Type B pancreatic cell (in vitro differentiated cells): ENCODE results near the gene KCNN2. TPM values are rescaled to one million over a fixed set of nuclear protein-coding genes. Genes with fewer than 3 reads are reported as not detected.

ENCODE experiments used
- DNase-seq: peaks from one replicate; pipeline ENCODE4 v3.0.0; 2021; ENCODE audit warnings: mixed read lengths; ENCODE audit not compliant: unreplicated experiment; ENCODE audit errors: extremely low spot score
- H3K27ac Mint-ChIP-seq: 2 replicates; pipeline ENCODE4 v1.8.0; 2021; ENCODE audit warnings: mild to moderate bottlenecking, mixed read lengths
- H3K27me3 Mint-ChIP-seq: 2 replicates; pipeline ENCODE4 v1.8.0; 2021; ENCODE audit warnings: mixed read lengths
- H3K36me3 Mint-ChIP-seq: 2 replicates; pipeline ENCODE4 v1.8.0; 2021; ENCODE audit warnings: mixed read lengths
- H3K4me1 Mint-ChIP-seq: one replicate; pipeline ENCODE4 v1.8.0; 2021; ENCODE audit warnings: mixed read lengths; ENCODE audit not compliant: unreplicated experiment
- H3K4me3 Mint-ChIP-seq: 2 replicates; pipeline ENCODE4 v1.8.0; 2021; ENCODE audit warnings: mild to moderate bottlenecking, mixed read lengths
- H3K9me3 Mint-ChIP-seq: 2 replicates; pipeline ENCODE4 v1.8.0; 2021; ENCODE audit warnings: mixed read lengths
- total RNA-seq: library from RNA; stranded (reverse); gene quantifications from 2 replicates; pipeline ENCODE4 v1.2.1, GENCODE V29; 2021; ENCODE audit warnings: low replicate concordance
- TF ChIP-seq, protein P1 (sequence below): fragments of 200-600 bp; sonication (generic); conservative IDR thresholded peaks from 2 replicates; pipeline ENCODE4 v1.5.0; 2021; ENCODE audit warnings: antibody characterized with exemption, mild to moderate bottlenecking

The KCNN2 gene
- total RNA-seq, 1 donor from 2014 or later = 12.5 TPM

DNA sequence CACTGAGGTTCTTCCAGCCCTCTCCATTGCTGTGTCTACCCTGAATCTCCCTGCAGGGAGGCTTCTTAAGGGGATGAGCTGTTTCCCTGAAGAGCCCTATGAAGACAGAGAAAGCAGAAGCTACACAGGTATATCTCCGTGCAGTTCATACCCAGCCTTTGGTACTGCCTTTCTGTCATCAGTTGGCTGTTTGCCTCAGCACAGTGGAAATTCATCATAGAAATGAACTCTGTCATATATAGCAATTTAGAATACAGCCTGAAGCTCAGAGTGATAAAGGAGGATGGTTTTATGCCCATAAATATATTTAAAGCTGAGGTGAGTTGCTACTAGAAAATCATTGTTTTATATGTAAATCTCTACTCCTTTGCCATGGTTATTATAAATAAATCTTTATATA is 42.6 kb upstream of the KCNN2 start:
- Mint-ChIP-seq H3K4me1 (peaks cover 4% of the 10 kb centered on the region), H3K4me3 (no peak overlapping the region), H3K36me3 (no peaks in the 10 kb centered on the region), H3K27ac (no peak overlapping the region), H3K27me3 (no peaks in the 10 kb centered on the region), H3K9me3 (peaks cover 4% of the 10 kb centered on the region)
- TF ChIP-seq, protein P1, sequence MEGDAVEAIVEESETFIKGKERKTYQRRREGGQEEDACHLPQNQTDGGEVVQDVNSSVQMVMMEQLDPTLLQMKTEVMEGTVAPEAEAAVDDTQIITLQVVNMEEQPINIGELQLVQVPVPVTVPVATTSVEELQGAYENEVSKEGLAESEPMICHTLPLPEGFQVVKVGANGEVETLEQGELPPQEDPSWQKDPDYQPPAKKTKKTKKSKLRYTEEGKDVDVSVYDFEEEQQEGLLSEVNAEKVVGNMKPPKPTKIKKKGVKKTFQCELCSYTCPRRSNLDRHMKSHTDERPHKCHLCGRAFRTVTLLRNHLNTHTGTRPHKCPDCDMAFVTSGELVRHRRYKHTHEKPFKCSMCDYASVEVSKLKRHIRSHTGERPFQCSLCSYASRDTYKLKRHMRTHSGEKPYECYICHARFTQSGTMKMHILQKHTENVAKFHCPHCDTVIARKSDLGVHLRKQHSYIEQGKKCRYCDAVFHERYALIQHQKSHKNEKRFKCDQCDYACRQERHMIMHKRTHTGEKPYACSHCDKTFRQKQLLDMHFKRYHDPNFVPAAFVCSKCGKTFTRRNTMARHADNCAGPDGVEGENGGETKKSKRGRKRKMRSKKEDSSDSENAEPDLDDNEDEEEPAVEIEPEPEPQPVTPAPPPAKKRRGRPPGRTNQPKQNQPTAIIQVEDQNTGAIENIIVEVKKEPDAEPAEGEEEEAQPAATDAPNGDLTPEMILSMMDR = no peak
- DNase-seq = no peak

DNA sequence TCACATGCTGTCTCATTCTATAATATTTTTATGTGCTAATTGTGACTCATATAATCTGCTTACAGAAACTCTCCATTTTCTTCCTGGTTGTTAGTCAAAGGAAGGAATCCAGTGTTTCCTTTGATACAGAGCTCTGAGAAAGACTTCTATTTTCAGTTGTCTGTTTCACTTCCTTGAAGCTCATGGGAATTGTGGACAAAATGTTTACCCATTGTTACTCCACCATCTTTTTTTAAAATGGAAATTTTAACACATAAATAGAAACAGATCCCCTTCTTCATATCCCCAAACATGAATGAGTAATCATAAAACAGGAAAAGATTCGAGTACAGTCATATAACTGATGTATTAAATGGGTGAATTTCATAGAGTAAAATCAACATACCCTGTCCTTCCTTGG is 42.0 kb upstream of the KCNN2 start:
- DNase-seq = no peak
- Mint-ChIP-seq H3K36me3 (no peaks in the 10 kb centered on the region), H3K4me3 (no peak overlapping the region), H3K27ac (no peak overlapping the region), H3K4me1 (peaks cover 4% of the 10 kb centered on the region), H3K27me3 (no peaks in the 10 kb centered on the region), H3K9me3 (peaks cover 4% of the 10 kb centered on the region)
- TF ChIP-seq, protein P1 = no peak

DNA sequence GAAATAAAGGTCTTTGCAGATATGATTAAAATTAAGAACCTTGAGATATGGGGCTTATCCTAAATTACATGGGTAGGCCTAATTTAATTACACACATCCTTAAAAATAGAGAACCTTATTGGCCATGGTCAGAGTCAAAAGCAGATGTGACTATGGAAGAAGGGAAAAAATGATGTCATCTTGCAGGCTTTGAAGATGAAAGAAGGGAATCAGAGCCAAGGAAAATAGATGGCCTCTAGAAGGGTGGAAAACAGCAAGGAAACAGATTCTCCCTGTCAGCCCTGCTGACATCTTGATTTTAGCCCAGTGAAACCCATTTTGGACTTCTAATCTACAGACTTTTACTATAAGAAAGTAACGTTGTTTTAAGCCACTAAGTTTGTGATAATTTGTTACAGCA is 37.6 kb upstream of the KCNN2 start:
- Mint-ChIP-seq H3K36me3 (no peaks in the 10 kb centered on the region), H3K4me3 (no peak overlapping the region), H3K27ac (no peak overlapping the region), H3K9me3 (peaks cover 4% of the 10 kb centered on the region), H3K27me3 (no peaks in the 10 kb centered on the region), H3K4me1 (no peaks in the 10 kb centered on the region)
- TF ChIP-seq, protein P1 = no peak
- no peak for DNase-seq

DNA sequence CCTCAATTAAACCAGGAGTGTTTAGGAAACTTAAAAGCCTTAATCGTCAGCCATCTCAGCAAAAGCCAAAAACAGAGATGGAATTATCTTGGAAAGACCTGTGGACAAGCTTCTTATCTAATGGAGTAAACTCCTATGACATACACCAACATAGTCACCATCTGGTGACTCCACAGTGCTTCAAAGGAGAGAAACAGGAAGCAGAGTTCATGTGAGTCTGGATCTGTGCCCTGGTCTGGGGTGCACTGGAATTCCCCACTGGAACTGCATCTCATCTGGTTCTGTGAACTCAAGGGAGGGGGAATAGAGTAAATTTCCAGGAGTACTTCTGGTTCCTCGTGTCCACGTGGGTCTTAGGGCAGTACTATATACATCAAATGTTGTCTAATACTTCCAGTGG is 36.3 kb upstream of the KCNN2 start:
- no peak overlapping the region for H3K4me3 Mint-ChIP-seq
- peaks cover 4% of the 10 kb centered on the region for H3K9me3 Mint-ChIP-seq
- H3K27me3 Mint-ChIP-seq = no peaks in the 10 kb centered on the region
- no peaks in the 10 kb centered on the region for H3K4me1 Mint-ChIP-seq
- no peak overlapping the region for H3K27ac Mint-ChIP-seq
- TF ChIP-seq, protein P1 = no peak
- no peaks in the 10 kb centered on the region for H3K36me3 Mint-ChIP-seq
- DNase-seq = no peak

DNA sequence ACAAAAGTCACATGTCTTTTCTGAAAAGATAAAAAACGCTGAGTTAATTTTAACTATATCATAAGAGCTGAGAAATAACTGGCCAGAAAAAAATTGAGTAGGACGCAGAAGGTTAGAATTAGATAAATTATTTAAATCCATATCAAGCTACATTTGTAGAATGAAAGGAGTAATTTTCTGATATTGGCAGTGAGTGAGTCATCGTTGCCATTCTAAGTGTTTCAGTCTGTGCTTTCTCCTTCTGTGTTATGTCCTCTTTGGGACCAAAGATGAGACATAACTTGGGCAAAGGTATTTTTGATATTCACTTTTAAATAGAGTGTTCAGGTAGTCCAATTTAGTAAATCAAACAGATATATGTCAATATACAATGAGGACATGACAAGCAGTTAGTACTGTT is 34.4 kb upstream of the KCNN2 start:
- H3K27ac Mint-ChIP-seq = no peak overlapping the region
- H3K4me3 Mint-ChIP-seq = no peak overlapping the region
- H3K27me3 Mint-ChIP-seq = no peaks in the 10 kb centered on the region
- H3K4me1 Mint-ChIP-seq = no peaks in the 10 kb centered on the region
- H3K9me3 Mint-ChIP-seq = no peaks in the 10 kb centered on the region
- TF ChIP-seq, protein P1 = no peak
- no peaks in the 10 kb centered on the region for H3K36me3 Mint-ChIP-seq
- no peak for DNase-seq

DNA sequence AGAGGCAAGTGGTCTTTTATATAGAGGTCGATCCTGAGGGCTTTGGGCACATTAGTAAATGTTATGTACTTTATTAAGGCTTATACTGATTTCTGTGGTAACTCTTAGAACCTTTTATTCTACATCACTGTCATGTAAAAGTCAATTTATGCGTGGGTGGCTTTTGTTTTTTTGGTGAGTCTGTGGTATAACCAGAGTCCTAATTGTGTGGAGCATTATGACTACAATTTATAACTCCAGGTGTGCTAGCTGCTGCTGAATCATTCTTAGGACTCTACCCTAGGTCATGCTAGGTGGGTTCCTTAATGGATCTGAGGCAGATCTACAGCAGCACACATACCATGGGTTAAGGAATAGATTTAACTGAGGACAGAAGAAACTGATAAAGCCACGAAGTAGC is 33.9 kb upstream of the KCNN2 start:
- no peak for DNase-seq
- Mint-ChIP-seq H3K27me3 (no peaks in the 10 kb centered on the region), H3K27ac (no peak overlapping the region), H3K36me3 (no peaks in the 10 kb centered on the region), H3K9me3 (no peaks in the 10 kb centered on the region), H3K4me3 (no peak overlapping the region), H3K4me1 (no peaks in the 10 kb centered on the region)
- TF ChIP-seq, protein P1 = no peak
